Right renal pelvis (tissue), 4 donors: Measurements from ENCODE around the gene SNX5. TPM values are rescaled to one million over a fixed set of nuclear protein-coding genes. Genes with fewer than 3 reads are reported as not detected.

Source experiments
- DNase-seq, 4 donors: peaks; one replicate each; pipeline ENCODE4 v3.0.0-alpha.2; 2013; ENCODE audit warnings: low read depth in 4 of 4, low spot score in 3 of 4, missing footprints in 1 of 4
- polyA plus RNA-seq, 4 donors: library from polyadenylated mRNA; unstranded; fragments of 120-200 nt; gene quantifications; one replicate each; pipeline ENCODE4 v1.2.1, GENCODE V29; 2013; ENCODE audit not compliant: insufficient read length in 4 of 4

The SNX5 gene
- 100 to 1,000 TPM; 202 to 241 (median 230) TPM for polyA plus RNA-seq

DNA sequence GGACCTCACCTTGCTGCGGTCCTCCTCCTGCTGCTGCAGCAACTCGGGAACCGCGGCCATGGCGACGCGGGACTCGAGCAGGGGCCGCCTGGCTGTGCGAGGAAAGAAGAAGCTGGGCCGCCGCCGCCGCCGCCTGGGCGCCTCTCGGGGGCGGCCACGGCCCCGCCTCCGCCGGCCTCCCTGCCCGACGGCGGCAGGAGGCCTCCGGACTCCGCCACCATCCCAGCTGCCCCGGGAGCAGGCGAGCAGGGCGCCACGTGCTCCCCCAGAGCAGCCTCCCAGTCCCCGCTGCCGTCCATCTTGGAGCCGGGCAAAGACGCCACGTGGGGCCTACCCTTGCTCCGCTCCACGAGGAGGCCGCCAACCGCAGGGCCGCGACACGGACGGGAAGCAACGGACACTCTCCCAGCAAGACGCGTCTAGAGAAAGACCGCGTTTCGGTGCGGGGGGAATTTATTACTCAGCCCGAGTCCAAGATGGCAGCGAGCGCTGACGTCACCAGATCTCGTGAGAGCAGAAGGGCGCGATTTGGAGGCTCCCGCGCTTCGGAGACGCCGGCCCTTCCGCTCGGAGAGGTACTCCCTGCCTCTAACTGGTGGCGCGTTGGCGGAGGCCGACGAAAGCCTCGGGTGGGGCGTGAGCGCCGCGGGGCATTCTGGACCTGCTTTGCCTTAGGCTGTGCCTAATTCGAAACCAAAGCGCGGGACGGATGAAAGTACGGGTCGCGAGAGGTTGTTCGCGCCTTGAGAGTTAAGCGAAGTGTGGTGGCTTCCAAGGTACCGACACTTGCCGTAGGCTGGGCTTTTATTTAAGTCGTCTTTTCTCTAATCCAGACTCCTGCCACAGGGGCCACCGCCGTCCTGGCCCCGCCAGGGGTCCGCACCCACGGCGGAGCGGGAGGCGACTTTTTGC, at the start of gene SNX5, which contains the start of gene MGME1:
SNX5 (minus strand) TSS at position 429 of the 912 bp plus-strand sequence; CDS start at position 60, 369 bp downstream.
MGME1 (plus strand) TSS at position 653 of the 912 bp plus-strand sequence. CDS start 842 bp downstream, outside the sequence.
- peak; percentile 98 to 100 (median 99) for DNase-seq

DNA sequence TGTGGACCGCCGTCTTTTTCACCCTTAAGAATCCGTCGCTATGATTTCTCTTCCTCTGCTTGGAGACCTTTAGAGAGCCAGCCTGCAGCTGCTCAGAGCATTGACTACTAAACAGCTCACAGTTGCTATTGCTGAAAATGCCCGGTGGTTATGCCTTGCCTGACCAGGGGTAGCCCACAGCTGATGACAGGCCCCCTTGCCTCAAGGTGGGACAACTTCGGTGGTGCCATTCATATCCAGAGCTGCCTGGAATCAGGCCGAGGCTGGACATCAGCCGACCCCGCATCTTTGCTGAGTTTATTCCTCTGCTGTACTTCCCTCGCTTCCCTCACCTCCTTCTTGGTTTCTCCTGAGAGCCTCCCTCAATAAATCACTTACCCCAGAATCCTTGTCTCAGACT, 49.5 kb upstream of the SNX5 start:
- no peak for DNase-seq

DNA sequence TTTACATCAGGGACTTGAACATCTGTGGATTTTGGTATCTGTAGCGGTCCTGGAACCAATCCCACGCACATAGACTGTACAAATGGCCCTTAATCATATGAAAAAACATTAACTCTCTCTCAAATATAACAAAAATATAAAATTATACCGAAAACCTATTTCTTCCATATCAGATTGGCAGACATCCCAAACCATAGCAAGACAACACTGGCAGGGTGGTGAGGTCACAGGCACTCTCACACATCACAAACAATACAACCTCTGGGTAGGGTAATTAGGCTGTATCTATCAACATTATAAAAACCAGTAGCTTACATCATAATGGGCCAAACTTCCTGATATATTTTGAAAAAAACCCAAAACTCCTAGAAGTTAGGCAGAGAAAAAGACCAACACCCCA, 48.2 kb upstream of the SNX5 start:
- DNase-seq, result no peak

DNA sequence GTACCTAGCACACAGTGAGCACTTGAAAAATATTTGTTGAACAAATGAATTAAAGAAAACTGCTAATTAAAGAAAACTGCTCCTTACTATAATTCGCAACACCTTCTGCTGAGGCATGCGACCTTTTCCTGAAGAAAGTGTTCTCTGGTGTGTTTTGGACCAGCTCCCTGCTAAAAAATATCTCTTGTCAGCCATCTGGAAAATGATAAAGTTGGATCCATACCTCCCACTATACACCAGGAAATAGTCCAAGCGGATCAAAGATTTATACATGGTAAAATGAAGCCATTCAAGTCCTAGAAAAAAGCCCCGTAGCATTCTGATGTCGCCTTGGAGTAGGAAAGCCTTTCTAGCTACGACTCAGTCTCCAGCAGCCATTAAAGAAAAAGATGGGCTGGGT, 45.8 kb upstream of the SNX5 start:
- DNase-seq, result no peak

DNA sequence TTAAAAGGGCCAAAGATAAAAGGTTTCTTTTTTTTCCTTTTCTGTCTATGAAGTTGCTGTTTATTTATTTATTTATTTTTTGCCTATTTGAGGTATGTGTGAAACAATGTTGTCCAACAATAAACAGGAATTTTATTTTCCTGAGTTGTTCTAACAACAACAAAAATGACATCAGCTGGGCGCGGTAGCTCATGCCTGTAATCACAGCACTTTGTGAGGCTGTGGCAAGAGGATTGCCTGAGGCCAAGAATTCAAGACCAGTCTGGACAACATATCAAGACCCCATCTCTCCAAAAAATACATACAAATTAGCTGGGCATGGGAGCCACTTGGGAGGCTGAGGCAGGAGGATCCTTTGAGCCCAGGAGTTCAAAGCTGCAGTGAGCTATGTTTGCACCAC, 44.3 kb upstream of the SNX5 start:
- DNase-seq, result no peak

DNA sequence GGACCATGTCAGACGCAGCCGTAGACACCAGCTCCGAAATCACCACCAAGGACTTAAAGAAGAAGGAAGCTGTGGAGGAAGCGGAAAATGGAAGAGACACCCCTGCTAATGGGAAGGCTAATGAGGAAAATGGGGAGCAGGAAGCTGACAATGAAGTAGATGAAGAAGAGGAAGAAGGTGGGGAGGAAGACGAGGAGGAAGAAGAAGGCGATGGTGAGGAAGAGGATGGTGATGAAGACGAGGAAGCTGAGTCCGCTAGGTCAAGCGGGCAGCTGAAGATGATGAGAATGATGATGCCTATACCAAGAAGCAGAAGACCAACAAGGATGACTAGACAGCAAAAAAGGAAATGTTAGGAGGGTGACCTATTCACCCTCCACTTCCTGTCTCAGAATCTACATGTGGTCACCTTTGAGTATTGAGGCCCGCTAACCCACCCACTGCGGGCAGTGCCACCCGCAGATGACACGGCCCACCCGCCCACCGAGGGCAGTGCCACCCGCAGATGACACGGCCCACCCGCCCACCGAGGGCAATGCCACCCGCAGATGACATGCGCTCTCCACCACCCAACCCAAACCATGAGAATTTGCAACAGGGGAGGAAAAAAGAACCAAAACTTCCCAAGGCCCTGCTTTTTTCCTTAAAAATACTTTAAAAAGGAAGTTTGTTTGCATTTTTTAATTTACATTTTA, 43.5 kb upstream of the SNX5 start:
- no peak for DNase-seq

DNA sequence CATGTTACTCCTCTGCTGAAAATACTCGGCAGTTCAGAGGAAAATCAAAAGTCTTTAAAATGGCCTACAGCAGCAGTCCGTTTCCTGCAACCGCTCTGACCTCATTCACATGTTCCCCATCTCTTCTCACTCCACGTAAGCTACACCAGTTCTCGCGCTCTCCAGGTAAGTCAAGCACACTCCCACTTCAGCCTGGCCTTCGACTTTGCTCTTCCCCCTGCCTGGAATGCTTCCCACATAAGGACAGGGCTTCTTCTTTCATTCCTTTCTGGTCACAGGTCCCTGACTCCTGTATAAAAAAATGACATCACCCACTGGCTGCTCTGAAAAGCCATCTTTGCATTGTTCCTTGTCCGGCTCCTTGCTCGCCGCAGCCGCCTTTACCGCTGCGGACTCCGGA, 42.9 kb upstream of the SNX5 start:
- no peak for DNase-seq

DNA sequence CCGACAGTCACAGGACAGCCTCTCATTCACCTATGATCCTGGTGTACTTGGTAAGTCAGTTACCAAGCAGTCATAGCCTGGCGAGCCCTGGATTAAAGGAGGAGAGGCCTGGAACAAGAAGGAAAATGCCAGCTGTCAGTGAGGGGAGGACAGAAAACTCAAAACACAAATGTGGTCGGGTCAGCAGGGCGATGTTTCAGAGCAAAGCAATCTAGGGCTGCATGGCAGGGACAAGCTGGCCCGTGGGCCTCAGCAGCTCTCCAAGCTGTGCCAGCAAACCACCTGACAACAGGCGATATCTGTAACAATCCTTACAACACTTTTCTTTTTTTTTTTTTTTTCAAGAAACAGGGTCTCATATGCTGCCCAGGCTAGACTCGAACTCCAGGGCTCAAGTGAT, 40.5 kb upstream of the SNX5 start:
- DNase-seq, result no peak

DNA sequence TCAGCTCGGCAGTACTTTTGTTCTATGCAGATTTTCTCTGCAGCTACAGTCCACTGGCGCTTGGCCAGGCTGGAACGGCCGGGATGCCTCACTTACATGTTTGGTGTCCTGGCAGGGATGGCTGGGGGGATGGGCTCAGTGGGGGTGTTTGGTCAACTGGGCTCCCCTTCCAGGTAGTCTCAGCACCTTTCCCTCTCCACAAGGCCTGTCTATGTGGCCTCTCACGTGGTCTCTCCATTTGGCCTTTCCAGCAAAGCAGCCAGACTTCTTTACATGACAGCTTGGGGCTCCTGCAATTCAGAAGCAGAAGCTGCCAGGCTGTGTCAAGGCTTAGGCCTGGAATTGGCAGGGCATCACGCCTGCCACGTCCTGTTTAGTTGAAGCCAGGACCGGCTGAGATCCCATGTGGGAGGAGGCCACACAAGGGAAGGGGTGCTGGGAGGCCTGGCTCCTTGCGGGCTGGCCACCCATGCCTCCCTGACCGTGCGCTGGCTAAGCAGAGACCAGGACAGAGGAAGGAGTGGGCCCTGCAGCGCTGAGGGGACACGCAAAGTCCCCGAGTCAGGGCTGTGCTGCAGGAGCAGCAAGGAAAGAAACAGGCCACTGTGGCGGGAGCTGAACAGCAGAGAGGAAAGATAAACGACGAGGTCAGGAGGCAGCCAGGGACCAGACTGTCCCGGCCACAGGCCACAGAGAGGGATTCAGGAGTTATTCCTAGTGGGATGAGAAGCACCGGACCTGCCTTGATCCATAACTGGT, 39.1 kb upstream of the SNX5 start:
- DNase-seq, result no peak

DNA sequence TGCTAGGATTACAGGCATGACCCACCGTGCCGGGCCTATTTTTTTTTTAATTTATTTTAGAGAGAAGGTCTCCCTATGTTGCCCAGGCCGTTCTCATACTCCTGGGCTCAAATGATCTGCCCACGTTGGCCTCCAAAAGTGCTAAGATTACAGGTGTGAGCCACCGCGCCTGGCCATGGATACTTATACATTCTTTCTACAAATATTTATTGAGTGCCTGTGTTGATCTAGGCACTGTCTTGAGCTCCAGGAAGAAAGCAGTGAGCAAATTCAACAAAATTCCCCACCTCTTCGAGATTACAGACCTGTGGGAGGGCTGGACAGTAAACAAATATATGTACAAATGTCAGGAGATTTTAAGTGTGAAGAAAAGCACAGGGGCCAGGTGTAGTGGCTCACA, 38.1 kb upstream of the SNX5 start:
- no peak for DNase-seq

DNA sequence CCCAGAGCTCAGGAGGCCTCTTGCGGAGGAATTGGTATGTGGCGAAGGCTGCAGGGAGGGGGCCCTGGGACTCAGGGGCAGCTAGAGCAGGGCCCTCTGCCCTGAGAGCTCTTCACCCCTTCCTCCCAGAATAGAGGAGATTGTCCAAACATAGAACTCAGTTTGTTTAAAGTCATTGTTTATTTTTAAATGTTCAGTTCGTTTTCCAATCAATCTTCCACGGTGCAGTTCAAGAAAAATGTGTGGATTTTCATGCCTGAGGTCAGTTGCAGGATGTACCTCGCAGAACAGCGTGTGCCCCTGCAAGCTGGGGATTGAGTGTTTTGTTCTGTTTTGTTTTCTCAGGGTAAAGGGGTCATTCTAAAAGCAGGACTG, 37.4 kb upstream of the SNX5 start:
- no peak for DNase-seq

DNA sequence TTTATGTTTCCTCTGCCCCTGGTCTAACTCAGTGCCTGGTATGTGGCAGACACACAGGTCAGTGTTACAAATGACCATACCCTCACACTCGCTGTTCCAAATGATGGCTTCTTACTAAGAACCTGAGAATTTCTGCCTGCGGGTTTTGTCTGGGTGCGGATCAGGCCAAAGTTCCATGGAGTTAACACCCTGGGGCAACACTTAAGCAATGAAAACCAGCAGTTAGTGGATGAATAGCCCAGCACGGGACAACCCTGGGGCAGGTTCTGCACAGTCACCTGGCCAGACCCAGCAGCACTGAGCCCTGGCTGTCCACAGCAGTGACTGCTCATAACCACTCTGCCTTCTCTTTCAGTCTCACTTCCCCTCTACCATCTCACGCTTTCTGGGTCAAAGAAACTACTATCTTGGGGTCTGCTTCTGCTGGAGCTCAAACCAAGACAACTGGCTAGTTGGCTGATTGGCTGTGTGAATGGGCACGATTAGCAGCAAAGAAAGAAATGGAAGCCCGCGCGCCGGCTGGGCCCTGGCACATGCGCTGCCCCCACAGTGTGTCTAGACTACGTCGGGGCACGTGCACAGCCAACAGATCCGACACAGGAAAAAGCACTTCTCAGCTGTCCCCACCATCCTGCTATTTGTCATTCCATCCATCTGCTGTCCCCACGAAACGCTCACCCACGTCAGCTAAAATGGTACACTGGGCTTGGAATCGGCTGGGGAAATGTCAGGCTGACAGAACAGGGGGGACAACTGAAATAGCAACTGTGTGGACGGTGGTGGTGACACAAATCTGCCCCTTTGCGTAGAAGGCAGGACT, 36.8 kb upstream of the SNX5 start:
- DNase-seq, result no peak

DNA sequence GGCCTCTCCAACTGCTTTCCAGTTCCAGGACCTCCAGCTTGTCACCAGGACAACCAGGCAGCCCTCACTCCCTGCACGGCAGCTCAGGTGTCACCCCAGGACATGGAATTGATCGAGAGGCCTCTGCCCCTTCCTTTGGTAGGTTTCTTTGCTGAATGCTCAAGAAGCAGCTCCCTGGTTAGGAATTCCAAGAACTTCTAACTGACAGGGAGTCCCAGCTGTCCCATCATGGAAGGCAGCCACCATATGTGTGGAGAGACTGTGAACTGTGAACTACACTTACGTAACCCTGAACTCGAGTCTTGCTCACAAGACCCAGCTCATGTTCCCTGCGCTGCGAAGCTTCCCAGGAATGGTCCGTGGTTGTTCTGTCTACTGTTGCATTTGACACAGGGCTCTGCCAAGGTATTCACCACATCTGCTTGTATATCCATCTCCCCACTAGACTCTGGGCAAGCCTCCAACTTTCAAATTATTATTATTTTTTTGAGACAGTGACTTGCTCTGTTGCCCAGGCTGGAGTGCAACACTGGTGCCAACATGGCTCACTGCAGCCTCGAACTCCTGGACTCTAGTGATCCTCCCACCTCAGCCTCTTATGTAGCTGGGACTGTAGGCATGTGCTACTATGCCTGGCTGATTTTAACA, 35.9 kb upstream of the SNX5 start:
- no peak for DNase-seq

DNA sequence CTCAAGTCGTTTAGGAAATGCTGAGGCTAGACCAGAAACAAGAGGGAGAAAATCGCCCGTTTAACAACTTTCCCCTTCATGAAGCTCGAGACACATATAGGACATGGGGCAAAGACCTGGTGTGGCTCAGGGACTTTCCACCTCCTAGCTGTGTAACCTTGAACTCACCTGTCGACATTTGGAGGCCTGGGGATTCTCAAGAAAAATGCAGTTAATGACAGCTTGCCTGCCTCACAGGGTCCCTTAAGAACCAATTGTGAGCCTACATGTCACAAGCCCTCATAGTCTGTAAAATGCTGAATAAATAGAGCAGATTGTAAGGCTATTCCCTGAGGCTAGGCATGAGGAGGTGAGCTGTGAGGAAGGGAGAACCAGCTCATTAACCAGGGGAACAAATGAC, 35.3 kb upstream of the SNX5 start:
- no peak for DNase-seq

DNA sequence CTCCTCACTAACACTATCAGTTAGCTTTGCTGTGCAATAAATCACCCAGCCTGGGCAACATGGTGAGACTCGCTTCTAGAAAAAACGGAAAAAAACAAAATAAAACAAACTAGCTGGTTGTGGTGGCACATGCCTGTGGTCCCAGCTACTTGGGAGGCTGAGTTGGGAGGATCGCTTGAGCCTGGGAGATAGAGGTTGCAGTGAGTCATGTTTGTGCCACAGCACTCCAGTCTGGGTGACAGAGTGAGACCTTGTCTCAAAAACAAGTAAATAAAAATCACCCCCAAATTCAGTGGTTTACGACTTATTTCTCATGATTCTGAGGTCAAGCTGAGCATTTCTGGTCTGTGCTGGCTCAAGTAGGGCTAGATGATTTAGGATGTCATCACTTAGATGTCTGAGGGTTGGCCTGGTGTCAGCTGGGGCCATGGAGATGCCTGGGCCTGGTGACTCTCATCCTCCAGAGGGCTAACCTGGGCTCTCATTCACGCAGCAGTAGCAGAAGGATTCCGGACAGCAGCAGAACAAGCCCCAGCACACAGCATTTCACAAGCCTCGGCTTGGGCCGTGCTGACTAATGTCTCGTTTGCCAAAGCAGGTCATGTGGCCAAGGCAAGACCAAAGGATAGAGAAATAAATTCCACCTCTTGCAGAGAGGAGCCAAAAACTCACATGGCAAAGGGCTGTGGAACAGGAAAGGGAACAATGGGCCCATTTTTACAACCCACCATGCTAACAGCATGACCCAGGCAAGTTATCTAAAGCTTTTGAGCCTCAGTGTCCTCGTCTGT, 32.7 kb upstream of the SNX5 start:
- DNase-seq, result no peak

DNA sequence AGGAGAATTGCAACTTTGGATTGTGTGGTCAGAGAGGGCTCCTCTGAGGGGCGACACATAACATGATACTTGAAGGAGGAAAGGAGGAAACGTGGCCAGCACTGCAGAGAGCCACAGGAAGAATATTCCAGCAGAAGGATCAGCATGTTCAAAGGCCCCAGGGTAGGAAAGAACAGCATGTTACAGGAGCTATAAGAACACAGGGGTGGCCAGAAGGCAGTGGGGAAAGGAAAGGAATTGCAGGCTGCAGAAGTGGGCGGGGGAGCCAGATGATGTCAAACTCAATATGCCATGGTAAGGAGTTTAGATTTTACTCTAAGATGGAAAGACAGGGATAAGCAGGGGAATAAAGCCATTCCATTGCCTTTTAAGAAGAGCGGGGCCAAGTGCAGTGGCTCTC, 31.0 kb upstream of the SNX5 start:
- no peak for DNase-seq

DNA sequence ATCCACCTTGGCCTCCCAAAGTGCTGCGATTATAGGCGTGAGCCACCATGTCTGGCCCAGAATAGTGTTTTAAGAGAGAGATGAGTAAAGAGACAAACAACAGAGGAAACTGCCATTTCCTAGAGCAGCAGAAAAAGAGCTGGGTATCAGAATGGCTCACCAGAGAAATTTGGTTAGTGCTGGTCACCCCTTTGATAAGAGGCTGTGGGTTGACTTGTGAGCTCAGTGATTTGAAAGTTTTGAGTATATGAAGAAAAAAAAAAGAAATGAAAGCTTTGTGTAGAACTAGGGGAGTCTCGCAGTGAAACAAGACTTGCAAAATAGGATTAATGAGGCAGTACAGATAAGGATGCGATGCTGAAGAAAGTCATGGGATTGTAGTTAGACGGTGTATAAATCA, 29.9 kb upstream of the SNX5 start:
- DNase-seq, result no peak

DNA sequence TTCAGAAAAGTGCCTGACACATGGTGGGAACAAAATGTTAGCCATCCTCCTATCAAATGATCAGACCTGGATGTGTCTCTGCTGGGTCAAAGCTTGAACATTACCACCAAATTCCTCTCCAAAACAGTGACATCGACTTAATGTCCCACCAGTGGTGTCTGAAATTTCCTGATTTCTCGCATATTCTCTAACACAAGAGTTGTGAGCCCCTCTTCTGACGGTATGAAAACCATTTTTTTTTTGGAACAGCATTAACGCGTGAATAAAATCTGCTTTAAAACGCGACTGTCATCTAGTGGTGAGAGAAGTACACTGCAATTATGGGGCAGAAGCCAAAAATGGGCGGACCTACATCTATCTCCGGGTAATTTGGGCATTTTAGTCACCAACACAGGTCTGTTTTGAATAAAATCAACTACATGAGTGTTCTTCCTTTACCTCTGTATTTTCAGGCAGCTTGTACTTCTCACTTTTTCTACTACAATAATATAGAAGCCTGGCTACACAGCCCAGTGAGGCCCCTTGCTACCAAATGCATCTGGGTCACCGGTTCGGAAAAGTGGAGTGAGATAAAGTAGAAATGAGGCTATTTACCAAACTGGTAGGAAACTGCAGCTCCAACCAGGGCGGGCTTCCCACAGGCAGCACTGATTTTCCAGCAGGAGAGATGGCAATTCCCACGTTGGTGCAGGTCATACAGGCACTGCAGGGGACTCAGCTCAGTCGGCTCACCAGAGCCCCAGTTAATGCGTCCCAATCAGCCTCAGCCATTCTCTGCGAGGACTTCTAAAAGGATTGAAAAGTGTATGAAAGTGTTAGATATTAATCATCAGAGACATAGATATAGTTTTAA, 27.6 kb upstream of the SNX5 start:
- peak in 1 of 4 donors; percentile 50 for DNase-seq
